ENCODE results near the gene SERPINB10.

DNA sequence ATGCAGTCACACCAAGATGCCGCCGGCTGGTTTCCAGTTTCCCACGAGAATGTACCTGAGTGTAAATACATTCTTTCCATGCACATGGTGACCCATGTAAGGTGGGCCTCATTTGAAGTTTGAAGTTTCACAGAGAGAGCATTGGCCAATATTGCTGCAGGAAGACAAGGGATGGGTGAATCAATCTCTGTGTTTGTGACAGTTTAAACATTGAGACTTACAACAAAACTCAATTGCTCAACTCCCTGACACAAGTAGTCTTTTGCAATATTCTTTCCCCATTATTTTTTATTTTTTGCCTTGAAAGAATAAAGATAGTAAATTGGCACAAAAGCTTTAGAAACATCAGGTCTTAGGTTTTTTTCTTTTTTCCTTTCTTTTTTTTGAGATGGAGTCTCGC lies 15.2 kb upstream of the SERPINB10 start:
- TF ChIP-seq, protein P1, sequence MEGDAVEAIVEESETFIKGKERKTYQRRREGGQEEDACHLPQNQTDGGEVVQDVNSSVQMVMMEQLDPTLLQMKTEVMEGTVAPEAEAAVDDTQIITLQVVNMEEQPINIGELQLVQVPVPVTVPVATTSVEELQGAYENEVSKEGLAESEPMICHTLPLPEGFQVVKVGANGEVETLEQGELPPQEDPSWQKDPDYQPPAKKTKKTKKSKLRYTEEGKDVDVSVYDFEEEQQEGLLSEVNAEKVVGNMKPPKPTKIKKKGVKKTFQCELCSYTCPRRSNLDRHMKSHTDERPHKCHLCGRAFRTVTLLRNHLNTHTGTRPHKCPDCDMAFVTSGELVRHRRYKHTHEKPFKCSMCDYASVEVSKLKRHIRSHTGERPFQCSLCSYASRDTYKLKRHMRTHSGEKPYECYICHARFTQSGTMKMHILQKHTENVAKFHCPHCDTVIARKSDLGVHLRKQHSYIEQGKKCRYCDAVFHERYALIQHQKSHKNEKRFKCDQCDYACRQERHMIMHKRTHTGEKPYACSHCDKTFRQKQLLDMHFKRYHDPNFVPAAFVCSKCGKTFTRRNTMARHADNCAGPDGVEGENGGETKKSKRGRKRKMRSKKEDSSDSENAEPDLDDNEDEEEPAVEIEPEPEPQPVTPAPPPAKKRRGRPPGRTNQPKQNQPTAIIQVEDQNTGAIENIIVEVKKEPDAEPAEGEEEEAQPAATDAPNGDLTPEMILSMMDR (IDR thresholded peaks at IDR 0.05): no peak
- no peak for TF ChIP-seq RAD21 (conservative IDR thresholded peaks at IDR 0.05 in 1 of 2, IDR thresholded peaks at IDR 0.05 in 1 of 2)
- TF ChIP-seq, protein P2, sequence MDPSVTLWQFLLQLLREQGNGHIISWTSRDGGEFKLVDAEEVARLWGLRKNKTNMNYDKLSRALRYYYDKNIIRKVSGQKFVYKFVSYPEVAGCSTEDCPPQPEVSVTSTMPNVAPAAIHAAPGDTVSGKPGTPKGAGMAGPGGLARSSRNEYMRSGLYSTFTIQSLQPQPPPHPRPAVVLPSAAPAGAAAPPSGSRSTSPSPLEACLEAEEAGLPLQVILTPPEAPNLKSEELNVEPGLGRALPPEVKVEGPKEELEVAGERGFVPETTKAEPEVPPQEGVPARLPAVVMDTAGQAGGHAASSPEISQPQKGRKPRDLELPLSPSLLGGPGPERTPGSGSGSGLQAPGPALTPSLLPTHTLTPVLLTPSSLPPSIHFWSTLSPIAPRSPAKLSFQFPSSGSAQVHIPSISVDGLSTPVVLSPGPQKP (IDR thresholded peaks at IDR 0.05; ENCODE audit: low read depth, low read length): no peak
